ENCODE data around the gene RETREG2.

RETREG2 gene

GRCh38 chr2:219176818-219177551, 1.1 kb upstream of the RETREG2 start, which contains the start of gene CNPPD1:
Gene CNPPD1, minus strand, starts transcription at chr2:219176925. Its CDS starts 97 bp downstream, at chr2:219176828.
- H3K4me1 Mint-ChIP-seq (ENCODE audit: low read depth), result peaks cover 60% of the 10 kb centered on the region
- peak within 1 kb of the TSS; percentile 91 for H3K27ac Mint-ChIP-seq
- no peaks in the 10 kb centered on the region for H3K9me3 Mint-ChIP-seq
- no peaks in the 10 kb centered on the region for H3K27me3 Mint-ChIP-seq
- H3K4me3 Mint-ChIP-seq, result peak within 1 kb of the TSS; percentile 88
- H3K36me3 Mint-ChIP-seq (ENCODE audit: low read depth), result peaks cover 38% of the 10 kb centered on the region

- Mint-ChIP-seq H3K27me3 (no peaks in the 10 kb centered on the region), H3K4me3 (peak overlapping the region; percentile 86), H3K36me3 (ENCODE audit: low read depth) (peaks cover 41% of the 10 kb centered on the region), H3K27ac (peak overlapping the region; percentile 65), H3K4me1 (ENCODE audit: low read depth) (peaks cover 64% of the 10 kb centered on the region), H3K9me3 (no peaks in the 10 kb centered on the region)
These were observed 501 bp downstream of the RETREG2 start for GRCh38 chr2:219178377-219179175.

- Mint-ChIP-seq H3K9me3 (no peaks in the 10 kb centered on the region), H3K4me1 (ENCODE audit: low read depth) (peaks cover 54% of the 10 kb centered on the region), H3K36me3 (ENCODE audit: low read depth) (peaks cover 36% of the 10 kb centered on the region), H3K4me3 (peak overlapping the region; percentile 86), H3K27me3 (no peaks in the 10 kb centered on the region), H3K27ac (peak overlapping the region; percentile 65)
These were observed 1.8 kb downstream of the RETREG2 start for GRCh38 chr2:219179601-219180465.

- H3K27me3 Mint-ChIP-seq, result no peaks in the 10 kb centered on the region
- H3K9me3 Mint-ChIP-seq, result no peaks in the 10 kb centered on the region
- H3K4me3 Mint-ChIP-seq, result no peak overlapping the region
- peaks cover 45% of the 10 kb centered on the region for H3K36me3 Mint-ChIP-seq (ENCODE audit: low read depth)
- peaks cover 47% of the 10 kb centered on the region for H3K4me1 Mint-ChIP-seq (ENCODE audit: low read depth)
- H3K27ac Mint-ChIP-seq, result no peak overlapping the region
These were observed 2.9 kb downstream of the RETREG2 start for GRCh38 chr2:219180961-219181360.

- H3K4me3 Mint-ChIP-seq, result no peak overlapping the region
- peak overlapping the region; percentile 51 for H3K27ac Mint-ChIP-seq
- peaks cover 49% of the 10 kb centered on the region for H3K36me3 Mint-ChIP-seq (ENCODE audit: low read depth)
- no peaks in the 10 kb centered on the region for H3K27me3 Mint-ChIP-seq
- H3K4me1 Mint-ChIP-seq (ENCODE audit: low read depth), result peaks cover 50% of the 10 kb centered on the region
- H3K9me3 Mint-ChIP-seq, result no peaks in the 10 kb centered on the region
These were observed 3.5 kb downstream of the RETREG2 start for GRCh38 chr2:219181531-219181930.

GRCh38 chr2:219182331-219183150, 4.5 kb downstream of the RETREG2 start:
- peaks cover 54% of the 10 kb centered on the region for H3K4me1 Mint-ChIP-seq (ENCODE audit: low read depth)
- no peak overlapping the region for H3K4me3 Mint-ChIP-seq
- no peaks in the 10 kb centered on the region for H3K9me3 Mint-ChIP-seq
- H3K36me3 Mint-ChIP-seq (ENCODE audit: low read depth), result peaks cover 56% of the 10 kb centered on the region
- H3K27me3 Mint-ChIP-seq, result no peaks in the 10 kb centered on the region
- peak overlapping the region; percentile 15 for H3K27ac Mint-ChIP-seq

GRCh38 chr2:219183151-219183772, 5.2 kb downstream of the RETREG2 start:
- Mint-ChIP-seq H3K36me3 (ENCODE audit: low read depth) (peaks cover 56% of the 10 kb centered on the region), H3K4me1 (ENCODE audit: low read depth) (peaks cover 54% of the 10 kb centered on the region), H3K4me3 (no peak overlapping the region)

GRCh38 chr2:219184121-219184520, 6.0 kb downstream of the RETREG2 start:
- peaks cover 56% of the 10 kb centered on the region for H3K36me3 Mint-ChIP-seq (ENCODE audit: low read depth)
- H3K27me3 Mint-ChIP-seq, result no peaks in the 10 kb centered on the region
- no peaks in the 10 kb centered on the region for H3K9me3 Mint-ChIP-seq
- no peak overlapping the region for H3K27ac Mint-ChIP-seq
- peaks cover 49% of the 10 kb centered on the region for H3K4me1 Mint-ChIP-seq (ENCODE audit: low read depth)
- H3K4me3 Mint-ChIP-seq, result no peak overlapping the region

More at GRCh38 chr2:219183151-219183772, 5.2 kb downstream of the RETREG2 start:
- peak overlapping the region; percentile 15 for H3K27ac Mint-ChIP-seq
- no peaks in the 10 kb centered on the region for H3K9me3 Mint-ChIP-seq
- no peaks in the 10 kb centered on the region for H3K27me3 Mint-ChIP-seq

GRCh38 chr2:219186754-219187456, 8.8 kb downstream of the RETREG2 start:
- H3K4me1 Mint-ChIP-seq (ENCODE audit: low read depth), result peaks cover 24% of the 10 kb centered on the region
- H3K27ac Mint-ChIP-seq, result peak overlapping the region; percentile 89
- H3K4me3 Mint-ChIP-seq, result peak overlapping the region; percentile 7
- H3K27me3 Mint-ChIP-seq, result no peaks in the 10 kb centered on the region
- no peaks in the 10 kb centered on the region for H3K9me3 Mint-ChIP-seq
- H3K36me3 Mint-ChIP-seq (ENCODE audit: low read depth), result peaks cover 35% of the 10 kb centered on the region

GRCh38 chr2:219197388-219197787, 19.3 kb downstream of the RETREG2 start:
- H3K27me3 Mint-ChIP-seq, result peaks cover 4% of the 10 kb centered on the region

GRCh38 chr2:219198974-219199373, 20.9 kb downstream of the RETREG2 start:
- H3K9me3 Mint-ChIP-seq, result no peaks in the 10 kb centered on the region
- peaks cover 4% of the 10 kb centered on the region for H3K27me3 Mint-ChIP-seq
- H3K27ac Mint-ChIP-seq, result peak overlapping the region; percentile 71
- H3K4me1 Mint-ChIP-seq (ENCODE audit: low read depth), result peaks cover 17% of the 10 kb centered on the region
- H3K36me3 Mint-ChIP-seq (ENCODE audit: low read depth), result peaks cover 4% of the 10 kb centered on the region
- H3K4me3 Mint-ChIP-seq, result peak overlapping the region; percentile 67

More at GRCh38 chr2:219197388-219197787, 19.3 kb downstream of the RETREG2 start:
- H3K27ac Mint-ChIP-seq, result no peak overlapping the region
- H3K4me3 Mint-ChIP-seq, result no peak overlapping the region
- peaks cover 17% of the 10 kb centered on the region for H3K4me1 Mint-ChIP-seq (ENCODE audit: low read depth)
- no peaks in the 10 kb centered on the region for H3K9me3 Mint-ChIP-seq
- H3K36me3 Mint-ChIP-seq (ENCODE audit: low read depth), result peaks cover 4% of the 10 kb centered on the region

- Mint-ChIP-seq H3K4me1 (ENCODE audit: low read depth) (peaks cover 17% of the 10 kb centered on the region), H3K9me3 (no peaks in the 10 kb centered on the region), H3K27ac (peak overlapping the region; percentile 71), H3K4me3 (peak overlapping the region; percentile 67), H3K36me3 (ENCODE audit: low read depth) (peaks cover 4% of the 10 kb centered on the region), H3K27me3 (peaks cover 4% of the 10 kb centered on the region)
These were observed 21.6 kb downstream of the RETREG2 start for GRCh38 chr2:219199470-219200211.

Measured in stimulated activated naive CD8-positive, alpha-beta T cell treated with anti-CD3 and anti-CD28 coated beads, Interleukin-15, Interleukin-2, amounts not matched to agents 100 ng/mL and 50 ng/mL, for 24 hours (primary cell).